ENCODE data around the gene GSAP. TPM values are rescaled to one million over a fixed set of nuclear protein-coding genes. Genes with fewer than 3 reads are reported as not detected.

Gene GSAP
- total and polyA plus RNA-seq, 2 donors (not counting 1 experiment from before 2014, with no cell fraction given) = 4.4 to 21.5 TPM

DNA sequence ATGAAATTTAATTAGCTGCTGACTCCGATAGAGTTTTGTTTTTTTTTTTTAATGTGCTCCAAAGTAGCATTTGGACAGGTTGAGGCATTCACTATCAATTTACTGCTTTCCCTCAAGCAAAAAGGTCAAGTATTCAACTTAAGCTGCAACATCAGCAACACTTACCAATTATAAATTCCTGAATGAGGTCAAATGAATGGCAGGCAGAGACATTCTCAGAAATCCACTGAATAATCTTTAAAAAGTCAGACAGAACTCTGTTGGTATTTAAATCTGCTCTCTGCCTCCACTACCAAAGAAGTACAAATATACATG is 62.8 kb downstream of the GSAP start:
- DNase-seq (ENCODE audit: low read depth in 2 of 2) = peak in 1 of 2 donors; percentile 23
- Histone ChIP-seq H3K9ac (ENCODE audit: insufficient read depth, low read length) (no peak overlapping the region), H3K27ac (ENCODE audit: insufficient read depth, low read length) (no peak overlapping the region), H2AFZ (ENCODE audit: low read length) (no peak overlapping the region), H4K20me1 (ENCODE audit: control insufficient read depth, extremely low read depth, insufficient read depth, low read length) (no peaks in the 10 kb centered on the region), H3K36me3 (ENCODE audit: control insufficient read depth, insufficient read depth, low read length) (no peaks in the 10 kb centered on the region), H3K27me3 (ENCODE audit: control insufficient read depth, insufficient read depth, low read length) (no peaks in the 10 kb centered on the region), H3K79me2 (ENCODE audit: control insufficient read depth, insufficient read depth, low read length) (no peaks in the 10 kb centered on the region), H3K9me3 (ENCODE audit: control insufficient read depth, insufficient read depth, low read depth, low read length) (no peaks in the 10 kb centered on the region), H3K4me3 (replicated peaks in 1 of 4; ENCODE audit: control extremely low read depth in 1 of 4, insufficient read depth in 1 of 4, low read depth in 3 of 4, low read length in 4 of 4) (no peak overlapping the region), H3K4me2 (ENCODE audit: extremely low read depth, insufficient read depth, low read length) (no peak overlapping the region), H3K4me1 (ENCODE audit: control insufficient read depth, extremely low read depth, insufficient read depth, low read length) (no peaks in the 10 kb centered on the region)
- TF ChIP-seq EZH2 (IDR thresholded peaks at IDR 0.05; ENCODE audit: low read length, missing control alignments) (no peak), CTCF (conservative IDR thresholded peaks at IDR 0.05 in 1 of 2, IDR thresholded peaks at IDR 0.05 in 1 of 2; ENCODE audit: low read depth in 1 of 2, low read length in 2 of 2) (no peak)

DNA sequence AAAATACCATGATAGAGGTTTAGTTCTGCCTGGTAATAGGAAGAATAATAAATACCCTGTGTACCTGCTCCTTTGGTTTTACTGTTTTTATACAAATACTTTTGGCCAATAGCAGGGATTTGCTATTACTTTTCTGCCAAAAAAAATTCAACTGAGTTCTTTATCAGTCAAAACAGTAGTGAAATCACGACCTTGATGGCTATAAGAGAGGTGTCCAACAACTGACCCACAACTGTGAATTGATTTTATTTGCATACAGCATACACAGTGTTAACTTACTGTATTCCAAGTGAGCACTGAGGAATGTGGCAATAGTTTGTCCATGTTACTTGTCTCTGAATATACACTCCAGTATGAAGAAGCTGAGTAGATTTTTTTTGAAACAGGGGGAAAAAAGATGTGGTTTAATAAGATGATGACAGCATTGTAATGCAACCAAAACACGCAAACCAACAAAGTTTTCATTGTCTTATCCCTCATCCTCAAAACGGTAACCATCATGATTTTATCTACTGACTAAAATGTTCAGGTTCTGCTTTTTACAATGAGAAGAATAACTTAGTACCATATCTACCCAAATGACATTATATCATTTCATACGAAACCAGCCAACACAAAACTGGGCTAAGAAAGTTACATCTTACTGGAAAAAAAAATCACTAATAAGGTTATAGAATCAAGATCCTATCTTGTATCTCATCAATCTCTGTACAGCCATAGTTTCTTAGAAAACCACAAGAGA is 63.3 kb downstream of the GSAP start:
- peak in 1 of 2 donors; percentile 10 for DNase-seq (ENCODE audit: low read depth in 2 of 2)
- Histone ChIP-seq H3K36me3 (ENCODE audit: control insufficient read depth, insufficient read depth, low read length) (no peaks in the 10 kb centered on the region), H3K27me3 (ENCODE audit: control insufficient read depth, insufficient read depth, low read length) (no peaks in the 10 kb centered on the region), H3K4me3 (replicated peaks in 1 of 4; ENCODE audit: control extremely low read depth in 1 of 4, insufficient read depth in 1 of 4, low read depth in 3 of 4, low read length in 4 of 4) (no peak overlapping the region), H3K27ac (ENCODE audit: insufficient read depth, low read length) (no peak overlapping the region), H3K9me3 (ENCODE audit: control insufficient read depth, insufficient read depth, low read depth, low read length) (no peaks in the 10 kb centered on the region), H3K9ac (ENCODE audit: insufficient read depth, low read length) (no peak overlapping the region), H3K4me2 (ENCODE audit: extremely low read depth, insufficient read depth, low read length) (no peak overlapping the region), H3K79me2 (ENCODE audit: control insufficient read depth, insufficient read depth, low read length) (no peaks in the 10 kb centered on the region), H4K20me1 (ENCODE audit: control insufficient read depth, extremely low read depth, insufficient read depth, low read length) (no peaks in the 10 kb centered on the region), H3K4me1 (ENCODE audit: control insufficient read depth, extremely low read depth, insufficient read depth, low read length) (no peaks in the 10 kb centered on the region), H2AFZ (ENCODE audit: low read length) (no peak overlapping the region)
- TF ChIP-seq CTCF (conservative IDR thresholded peaks at IDR 0.05 in 1 of 2, IDR thresholded peaks at IDR 0.05 in 1 of 2; ENCODE audit: low read depth in 1 of 2, low read length in 2 of 2) (no peak), EZH2 (IDR thresholded peaks at IDR 0.05; ENCODE audit: low read length, missing control alignments) (no peak)

- Histone ChIP-seq H3K4me2 (ENCODE audit: extremely low read depth, insufficient read depth, low read length) (no peak overlapping the region), H3K79me2 (ENCODE audit: control insufficient read depth, insufficient read depth, low read length) (no peaks in the 10 kb centered on the region), H3K4me3 (replicated peaks in 1 of 4; ENCODE audit: control extremely low read depth in 1 of 4, insufficient read depth in 1 of 4, low read depth in 3 of 4, low read length in 4 of 4) (no peak overlapping the region), H3K27me3 (ENCODE audit: control insufficient read depth, insufficient read depth, low read length) (no peaks in the 10 kb centered on the region), H3K9ac (ENCODE audit: insufficient read depth, low read length) (no peak overlapping the region), H3K36me3 (ENCODE audit: control insufficient read depth, insufficient read depth, low read length) (no peaks in the 10 kb centered on the region), H3K27ac (ENCODE audit: insufficient read depth, low read length) (no peak overlapping the region), H4K20me1 (ENCODE audit: control insufficient read depth, extremely low read depth, insufficient read depth, low read length) (no peaks in the 10 kb centered on the region), H3K9me3 (ENCODE audit: control insufficient read depth, insufficient read depth, low read depth, low read length) (no peaks in the 10 kb centered on the region), H3K4me1 (ENCODE audit: control insufficient read depth, extremely low read depth, insufficient read depth, low read length) (no peaks in the 10 kb centered on the region), H2AFZ (ENCODE audit: low read length) (no peak overlapping the region)
- no peak for TF ChIP-seq EZH2 (IDR thresholded peaks at IDR 0.05; ENCODE audit: low read length, missing control alignments)
- no peak for TF ChIP-seq CTCF (conservative IDR thresholded peaks at IDR 0.05 in 1 of 2, IDR thresholded peaks at IDR 0.05 in 1 of 2; ENCODE audit: low read depth in 1 of 2, low read length in 2 of 2)
- no peak for DNase-seq (ENCODE audit: low read depth in 2 of 2)
Measured at GRCh38 chr7:77351539-77352004, 64.6 kb downstream of the GSAP start.

All from fibroblast of lung (primary cell).